AML-193 (cell line): Measurements from ENCODE around the gene EZH1.
A peak's percentile ranks its signal among the peaks of the same experiment; 100 is the strongest.

Experiments
- DNase-seq, 2 experiments: peaks; one replicate each; lab custom pipeline; 2025; lab: John Stamatoyannopoulos, UW

EZH1 gene

GRCh38 chr17:42744806-42745617, at the start of gene EZH1:
EZH1 (minus strand) TSS chr17:42745040; CDS start chr17:42728941, 16,099 bp downstream.
- peak; percentile 92 to 93 for DNase-seq

- no peak for DNase-seq
Measured at GRCh38 chr17:42792545-42792944, 47.7 kb upstream of the EZH1 start.

- DNase-seq = no peak
Measured at GRCh38 chr17:42791948-42792347, 47.1 kb upstream of the EZH1 start.

DNA sequence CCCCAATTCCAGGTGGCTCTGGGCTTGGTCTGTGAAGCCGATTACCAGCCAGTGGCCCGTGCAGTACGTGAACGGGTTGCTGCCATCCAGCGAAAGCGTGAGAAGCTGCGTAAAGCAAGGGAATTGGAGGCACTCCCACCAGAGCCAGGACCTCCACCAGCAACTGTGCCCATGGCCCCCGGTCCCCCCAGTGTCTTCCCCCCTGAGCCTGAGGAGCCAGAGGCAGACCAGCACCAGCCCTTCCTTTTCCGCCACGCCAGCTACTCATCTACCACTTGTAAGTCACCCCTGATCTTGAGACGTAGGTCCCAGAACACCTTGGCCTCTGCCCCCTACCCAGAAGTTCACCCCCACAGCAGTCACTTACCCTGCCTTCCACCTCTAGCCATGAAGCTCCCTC, 42.4 kb upstream of the EZH1 start:
- DNase-seq = no peak

DNA sequence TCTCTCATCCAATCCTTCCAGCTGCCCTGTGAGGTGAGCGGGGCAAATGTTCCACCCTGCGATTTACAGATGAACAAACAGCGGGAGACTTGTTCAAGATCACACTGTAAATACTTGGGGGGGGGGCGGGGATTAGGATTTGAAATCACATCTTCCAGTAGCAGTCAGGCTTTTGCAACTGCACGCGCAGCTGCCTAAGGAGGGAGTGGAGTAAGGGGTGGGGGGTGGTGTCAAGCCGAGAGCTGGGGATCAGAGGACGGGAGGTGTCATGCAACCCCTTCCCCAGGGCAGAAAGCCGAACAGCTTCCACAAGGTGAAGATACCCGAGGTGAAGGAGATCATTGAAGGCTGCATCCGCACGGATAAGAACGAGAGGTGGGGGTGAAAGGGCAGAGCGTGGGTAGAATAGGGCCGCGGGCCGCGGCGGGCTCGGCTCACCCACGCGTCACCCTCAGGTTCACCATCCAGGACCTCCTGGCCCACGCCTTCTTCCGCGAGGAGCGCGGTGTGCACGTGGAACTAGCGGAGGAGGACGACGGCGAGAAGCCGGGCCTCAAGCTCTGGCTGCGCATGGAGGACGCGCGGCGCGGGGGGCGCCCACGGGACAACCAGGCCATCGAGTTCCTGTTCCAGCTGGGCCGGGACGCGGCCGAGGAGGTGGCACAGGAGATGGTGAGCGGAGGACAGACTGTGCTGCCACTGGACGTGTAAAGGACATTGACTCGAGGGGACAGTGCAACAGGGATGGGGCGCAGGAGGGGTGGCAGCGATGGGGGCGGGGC, 40.2 kb upstream of the EZH1 start:
- DNase-seq = no peak

GRCh38 chr17:42784409-42784808, 39.6 kb upstream of the EZH1 start:
- DNase-seq = no peak

GRCh38 chr17:42783791-42784138, 38.9 kb upstream of the EZH1 start:
- no peak for DNase-seq

DNA sequence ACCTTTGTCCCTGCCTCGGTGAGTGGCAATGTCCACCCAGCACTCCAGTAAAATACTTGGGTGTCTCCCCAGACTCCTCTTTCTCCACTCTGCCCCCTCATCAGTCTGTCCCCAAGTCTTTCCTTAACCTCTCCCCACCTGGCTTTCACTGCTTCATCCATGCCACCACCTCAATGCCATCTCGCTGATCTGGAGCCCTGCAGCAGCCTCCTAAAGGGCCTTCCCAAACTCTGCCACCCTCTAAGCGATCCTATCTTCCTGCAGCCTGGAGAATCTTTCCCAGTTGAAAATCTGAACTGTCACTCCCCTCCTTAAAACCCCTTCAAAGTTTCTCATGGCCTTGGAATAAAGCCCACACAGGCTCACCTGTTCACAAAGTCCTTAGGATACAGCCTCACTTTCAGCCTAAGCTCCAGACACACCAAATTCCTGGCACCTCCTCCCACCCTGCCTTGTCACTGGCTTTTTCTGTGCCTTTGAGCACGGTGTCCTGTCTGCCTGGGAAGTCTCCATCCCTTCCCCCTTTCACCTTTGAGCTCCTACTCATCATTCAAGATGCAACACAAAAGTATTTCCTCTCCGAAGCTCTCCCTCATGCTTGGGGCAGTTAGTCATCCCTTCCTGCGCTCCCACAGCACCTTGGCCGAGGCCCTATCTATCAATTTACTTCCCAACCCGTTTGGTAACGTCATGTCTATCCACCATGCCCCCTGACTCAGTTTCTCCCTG, 38.4 kb upstream of the EZH1 start:
- no peak for DNase-seq

DNA sequence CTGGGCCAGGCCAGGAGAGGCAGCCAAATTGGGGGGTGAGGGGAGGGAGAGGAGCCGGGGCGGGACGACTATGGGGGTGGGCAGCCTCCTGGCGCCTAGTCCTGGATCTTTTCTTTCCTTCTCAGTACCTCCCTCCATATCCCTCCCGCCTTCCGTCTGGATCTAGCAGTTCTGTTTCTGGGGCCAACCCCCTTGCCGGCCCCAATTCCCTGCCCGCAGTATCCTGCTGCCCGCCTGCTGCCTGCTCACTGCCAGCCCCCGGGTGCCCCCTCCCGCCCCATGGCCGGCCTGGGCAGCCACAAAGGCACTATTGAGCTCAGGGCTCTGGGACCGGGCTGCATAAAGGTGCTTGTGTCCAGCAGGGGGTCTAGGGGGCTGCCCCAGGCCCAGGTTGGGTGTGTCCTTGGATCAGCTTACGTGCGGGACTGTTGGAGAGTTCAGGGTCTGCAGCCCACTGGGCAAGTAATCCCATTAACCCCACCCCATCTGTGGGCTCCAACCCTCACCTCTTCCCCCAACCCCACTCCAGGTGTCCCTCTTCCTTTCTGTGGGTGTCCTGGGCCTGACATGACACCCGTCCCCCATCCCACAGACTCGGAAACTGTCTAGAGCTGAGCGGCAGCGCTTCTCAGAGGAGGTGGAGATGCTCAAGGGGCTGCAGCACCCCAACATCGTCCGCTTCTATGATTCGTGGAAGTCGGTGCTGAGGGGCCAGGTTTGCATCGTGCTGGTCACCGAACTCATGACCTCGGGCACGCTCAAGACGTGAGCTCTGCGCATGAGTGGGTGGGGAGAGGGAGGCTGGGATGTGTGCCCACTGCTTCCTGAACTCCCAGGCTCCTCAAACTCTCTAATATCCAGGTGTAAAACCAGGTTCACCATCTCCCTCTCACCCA, 37.6 kb upstream of the EZH1 start:
- DNase-seq = no peak

DNA sequence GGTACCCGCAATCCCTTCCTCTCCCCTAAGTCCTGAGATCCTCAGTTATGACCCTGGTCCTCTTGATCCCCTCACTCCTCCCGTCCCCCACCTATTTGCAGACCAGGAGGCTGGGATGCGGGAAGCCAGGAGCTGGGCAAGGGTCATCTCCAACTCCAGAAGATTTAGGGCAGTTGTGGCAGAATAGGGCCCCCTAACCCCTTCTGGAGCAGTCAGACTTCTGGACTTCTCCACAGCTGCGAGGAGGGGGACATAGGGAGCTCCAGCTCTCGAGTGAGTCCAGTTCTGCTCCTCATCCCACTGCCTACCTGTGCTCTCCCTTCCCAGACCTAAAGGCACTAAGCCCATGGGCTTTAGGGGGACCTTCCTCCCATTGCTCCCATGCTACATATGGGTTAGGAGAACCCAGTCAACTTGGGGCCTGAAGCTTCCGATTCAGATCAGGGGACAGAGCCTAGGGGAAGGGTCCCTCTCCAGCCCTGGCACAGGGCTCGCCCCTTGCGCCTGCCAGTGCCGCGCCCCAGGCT, 36.9 kb upstream of the EZH1 start:
- DNase-seq = no peak

GRCh38 chr17:42780851-42781638, 36.2 kb upstream of the EZH1 start:
- DNase-seq = no peak

GRCh38 chr17:42779936-42780850, 35.4 kb upstream of the EZH1 start, which contains the start of gene WNK4:
WNK4 (plus strand) TSS chr17:42780610; CDS start chr17:42780699, 89 bp downstream.
- no peak for DNase-seq

- no peak for DNase-seq
Measured at GRCh38 chr17:42779304-42779935, 34.6 kb upstream of the EZH1 start.

DNA sequence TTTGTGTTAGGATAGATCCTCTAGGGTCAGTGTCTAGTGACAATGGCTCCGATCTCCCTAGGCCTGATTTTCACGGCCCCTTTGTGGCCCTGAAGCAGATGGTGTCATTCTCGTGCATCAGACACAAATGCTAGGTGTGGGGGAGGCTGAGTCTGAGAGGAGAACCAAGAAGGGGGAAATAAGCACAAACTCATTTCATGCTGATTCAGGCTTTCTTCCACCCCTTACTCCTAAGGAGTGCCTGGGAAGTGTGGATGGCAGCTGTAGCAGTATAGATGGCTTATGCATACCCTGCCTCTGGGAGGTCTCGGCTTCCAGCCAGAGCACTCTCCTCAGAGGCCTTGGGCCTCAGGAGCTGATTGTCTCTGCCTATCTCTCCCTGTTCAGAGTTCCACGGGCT, 33.7 kb upstream of the EZH1 start:
- no peak for DNase-seq

GRCh38 chr17:42775534-42776098, 30.8 kb upstream of the EZH1 start:
- peak; percentile 42 to 52 for DNase-seq

- DNase-seq = no peak
Measured at GRCh38 chr17:42774066-42774745, 29.4 kb upstream of the EZH1 start.

- peak; percentile 77 to 81 for DNase-seq
Measured at GRCh38 chr17:42773290-42774035, 28.6 kb upstream of the EZH1 start, which contains the start of gene VPS25. VPS25 (plus strand) TSS chr17:42773449; CDS start chr17:42773476, 27 bp downstream.
